Stimulated activated CD4-positive, alpha-beta T cell treated with anti-CD3 and anti-CD28 coated beads, Interleukin-2, amount 100 ng/mL, for 4 hours (primary cell): ENCODE measurements around the gene GPER1.

ENCODE experiments used
- DNase-seq: peaks from one replicate; pipeline ENCODE4 v3.0.0-alpha.2; 2020; ENCODE audit warnings: low read depth

Gene GPER1

DNA sequence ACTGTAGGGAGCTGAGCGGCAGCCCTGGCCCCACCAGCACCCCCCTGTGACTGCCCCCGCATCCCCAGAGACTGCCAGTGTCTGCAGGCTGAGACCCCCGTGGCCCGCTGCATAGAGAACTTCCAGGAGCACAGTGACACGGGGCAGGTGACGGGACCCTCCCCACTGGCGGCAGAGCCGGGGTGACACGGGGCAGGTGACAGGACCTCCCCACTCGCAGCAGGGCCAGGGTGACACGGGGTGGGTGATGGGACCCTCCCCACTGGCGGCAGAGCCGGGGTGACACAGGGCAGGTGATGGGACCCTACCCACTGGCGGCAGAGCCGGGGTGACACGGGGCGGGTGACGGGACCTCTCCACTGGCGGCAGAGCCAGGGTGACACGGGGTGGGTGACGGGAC lies 2.3 kb downstream of the GPER1 start:
- no peak for DNase-seq

DNA sequence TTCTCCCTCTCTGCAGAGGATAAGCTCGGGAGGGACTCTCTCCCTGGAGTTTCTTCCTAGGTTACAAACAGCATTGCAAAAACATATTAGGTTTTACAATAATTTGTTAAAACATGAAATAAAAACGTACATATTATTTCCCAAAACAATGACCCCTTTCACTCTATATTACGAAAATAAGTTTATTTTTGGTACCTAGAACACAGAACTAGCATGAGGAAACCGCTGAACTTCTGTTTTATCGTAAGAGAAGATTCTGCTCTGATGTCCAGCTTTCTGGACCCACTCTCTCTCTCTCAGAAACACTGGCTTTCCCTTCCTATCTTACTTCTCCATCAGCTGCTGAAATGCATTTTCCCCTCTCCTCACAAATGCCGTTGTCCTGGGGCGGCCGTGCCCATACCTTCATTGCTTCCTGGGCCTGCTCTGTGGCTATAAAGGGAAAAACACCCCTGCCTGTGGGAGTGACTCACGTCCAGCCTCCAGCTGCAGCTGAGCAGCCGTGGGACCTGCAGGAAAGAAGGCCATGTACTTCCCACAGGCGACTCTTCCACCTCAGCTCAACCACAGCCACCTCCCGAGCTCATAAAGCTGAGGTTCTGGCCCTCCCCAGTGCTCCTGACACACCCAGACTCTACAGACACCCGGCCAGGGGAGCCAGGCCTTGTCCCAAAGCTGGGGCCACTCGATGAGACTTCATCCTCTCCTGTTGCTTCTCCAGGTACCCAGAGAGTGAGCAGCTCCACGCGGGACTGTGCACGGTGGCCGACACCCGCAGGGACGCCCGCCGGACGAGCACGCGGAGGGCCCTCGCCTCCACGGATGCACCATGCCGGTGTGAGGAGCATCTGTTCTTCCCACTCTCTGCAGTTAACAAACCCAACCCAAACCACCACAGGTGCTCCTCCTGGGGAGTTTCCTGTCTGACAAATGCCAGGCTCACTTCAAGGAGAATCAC lies 3.1 kb downstream of the GPER1 start:
- DNase-seq = no peak

DNA sequence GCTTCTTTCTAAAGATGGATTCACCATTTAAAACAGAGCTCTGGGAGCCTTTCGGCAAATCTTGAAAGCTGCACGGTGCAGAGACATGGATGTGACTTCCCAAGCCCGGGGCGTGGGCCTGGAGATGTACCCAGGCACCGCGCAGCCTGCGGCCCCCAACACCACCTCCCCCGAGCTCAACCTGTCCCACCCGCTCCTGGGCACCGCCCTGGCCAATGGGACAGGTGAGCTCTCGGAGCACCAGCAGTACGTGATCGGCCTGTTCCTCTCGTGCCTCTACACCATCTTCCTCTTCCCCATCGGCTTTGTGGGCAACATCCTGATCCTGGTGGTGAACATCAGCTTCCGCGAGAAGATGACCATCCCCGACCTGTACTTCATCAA lies 3.7 kb downstream of the GPER1 start:
- DNase-seq = no peak

GRCh38 chr7:1092161-1092632 lies 4.3 kb downstream of the GPER1 start:
- no peak for DNase-seq

DNA sequence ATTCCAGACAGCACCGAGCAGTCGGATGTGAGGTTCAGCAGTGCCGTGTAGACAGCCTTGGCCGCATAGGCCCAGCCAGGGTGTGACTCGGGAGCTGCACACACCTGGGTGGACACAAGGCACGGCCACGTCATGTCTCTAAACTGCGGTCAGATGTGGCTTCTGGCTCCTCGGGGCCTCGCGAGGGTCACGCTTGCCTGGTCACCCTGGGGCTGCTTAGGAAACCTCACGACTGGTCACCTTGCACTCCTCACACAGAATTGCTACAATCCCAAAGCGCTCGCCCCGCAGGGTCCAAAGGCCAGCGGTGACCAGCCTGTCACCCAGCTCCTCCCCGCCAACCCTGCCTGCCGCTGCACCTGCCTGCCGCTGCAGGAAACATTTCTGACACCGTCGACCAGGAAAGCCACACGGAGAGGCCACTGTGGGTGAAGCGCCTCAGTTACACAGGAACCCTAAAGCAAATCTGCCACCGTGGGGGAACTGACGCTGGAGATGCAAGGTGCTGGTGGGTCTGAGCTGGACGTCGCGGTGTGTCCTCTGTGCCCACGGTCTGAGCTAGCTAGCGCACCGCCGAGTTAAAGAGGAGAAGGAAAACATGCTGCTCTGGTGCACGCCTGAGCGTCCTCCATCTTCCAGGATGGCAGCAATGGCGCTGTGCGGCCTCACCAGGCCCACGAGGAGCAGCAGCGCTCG lies 5.0 kb downstream of the GPER1 start:
- no peak for DNase-seq

DNA sequence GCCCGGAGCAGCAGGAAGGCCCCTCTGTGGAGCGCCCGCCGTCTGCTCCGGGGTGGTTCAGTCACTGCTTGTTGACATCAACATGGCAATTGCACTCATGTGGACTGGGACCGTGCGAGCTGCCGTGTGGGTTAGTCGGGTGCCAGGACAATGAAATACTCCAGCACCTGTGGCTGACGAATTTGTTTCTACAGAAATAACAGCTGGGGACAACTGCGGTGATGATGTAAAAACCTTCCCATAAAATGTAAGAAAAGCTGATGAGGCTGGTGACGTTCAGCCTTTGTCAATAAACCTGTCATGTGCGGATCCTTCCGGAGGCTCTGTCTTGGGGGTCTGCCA lies 5.6 kb downstream of the GPER1 start:
- no peak for DNase-seq

DNA sequence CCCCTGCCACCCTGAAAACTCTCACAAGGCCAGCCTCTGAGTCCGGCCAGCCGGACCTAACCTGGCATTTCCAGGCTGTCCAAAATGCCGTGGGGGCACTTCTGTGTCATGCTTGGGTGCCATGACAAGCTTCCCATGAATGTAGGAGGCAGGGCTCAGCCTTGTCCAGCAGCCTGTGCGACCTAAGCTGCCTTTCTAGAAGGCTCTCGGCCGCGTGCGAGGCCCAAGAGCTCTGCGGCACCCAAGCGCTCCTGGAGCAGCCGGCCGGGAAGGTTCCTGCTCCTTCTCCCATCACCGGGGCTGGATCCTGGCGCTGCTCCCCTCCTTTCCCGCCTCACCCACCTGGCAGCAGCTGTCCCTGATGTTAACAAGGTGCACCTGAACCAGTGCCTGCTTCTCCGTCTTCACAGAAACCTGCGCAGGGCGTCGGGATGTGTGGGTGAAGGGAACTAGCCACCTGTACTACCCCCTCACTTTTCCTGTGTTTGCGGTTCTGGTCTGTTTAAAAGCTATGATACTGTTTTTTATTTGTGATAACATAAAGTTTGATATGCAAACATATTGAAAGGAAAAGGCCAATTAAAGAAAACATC lies 6.1 kb downstream of the GPER1 start:
- no peak for DNase-seq

DNA sequence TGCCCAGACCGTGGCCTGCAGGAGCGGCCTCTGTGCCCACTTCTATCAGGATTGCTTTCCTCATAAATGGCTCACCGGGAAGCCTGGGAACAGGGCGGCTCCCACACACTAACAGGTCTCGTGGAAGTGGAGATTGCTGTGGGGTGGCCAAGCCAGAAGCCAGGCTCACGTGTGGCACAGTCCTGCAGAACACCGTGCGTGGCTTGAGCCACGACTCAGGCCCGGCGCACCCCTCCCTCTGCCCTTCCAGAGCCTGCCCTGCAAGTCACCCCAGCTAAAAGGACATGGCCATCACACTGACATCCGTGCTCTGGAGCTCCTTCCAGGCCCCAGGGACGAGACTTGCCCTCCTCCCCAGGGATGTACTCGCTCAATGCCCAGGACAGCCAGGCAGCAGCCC lies 7.0 kb downstream of the GPER1 start:
- DNase-seq = no peak

- DNase-seq = no peak
These were observed 7.8 kb downstream of the GPER1 start for GRCh38 chr7:1095621-1096155.

GRCh38 chr7:1096156-1097119 lies 8.5 kb downstream of the GPER1 start:
- DNase-seq = no peak

DNA sequence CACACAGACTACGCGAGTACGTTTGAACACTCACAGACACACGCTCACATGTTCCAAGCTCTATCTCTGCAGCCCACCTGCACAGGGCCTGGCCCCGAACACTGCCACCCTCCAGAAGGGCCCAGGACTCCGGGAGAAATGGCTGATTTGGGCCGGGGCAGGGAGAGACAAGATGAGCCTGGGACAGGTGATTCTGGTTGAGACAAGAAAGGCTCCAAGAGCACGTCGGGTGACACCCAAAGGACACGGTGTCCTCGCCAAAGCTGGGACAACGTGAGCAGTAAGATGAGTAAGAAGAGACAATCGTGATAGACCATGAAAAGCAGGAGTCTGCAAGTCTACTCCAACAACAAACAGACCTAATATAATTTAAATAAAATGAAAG lies 9.2 kb downstream of the GPER1 start:
- DNase-seq = no peak

GRCh38 chr7:1098243-1099153 lies 10.6 kb downstream of the GPER1 start:
- DNase-seq = no peak

- DNase-seq = no peak
These were observed 11.2 kb downstream of the GPER1 start for GRCh38 chr7:1099154-1099542.

DNA sequence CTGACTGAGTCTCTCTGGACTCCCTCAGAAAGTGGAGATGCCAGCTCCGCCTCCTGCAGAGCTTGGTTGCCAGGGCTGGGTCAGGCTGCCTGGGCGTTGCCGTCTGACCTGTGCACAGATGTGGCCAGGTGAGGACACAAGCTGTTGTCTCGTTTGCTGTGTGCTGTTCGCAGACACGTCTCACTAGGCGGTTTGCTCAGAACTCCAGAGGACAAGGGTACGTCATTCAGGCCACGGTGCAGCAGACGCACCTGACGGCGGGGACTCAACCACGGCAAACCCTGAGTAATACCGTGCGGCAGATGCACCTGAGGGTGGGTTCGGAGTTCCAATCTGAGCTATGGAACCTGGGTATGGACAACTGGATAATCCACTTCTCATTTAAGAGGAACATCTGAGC lies 11.7 kb downstream of the GPER1 start:
- DNase-seq = no peak

- no peak for DNase-seq
These were observed 12.5 kb downstream of the GPER1 start for GRCh38 chr7:1100386-1100785.

DNA sequence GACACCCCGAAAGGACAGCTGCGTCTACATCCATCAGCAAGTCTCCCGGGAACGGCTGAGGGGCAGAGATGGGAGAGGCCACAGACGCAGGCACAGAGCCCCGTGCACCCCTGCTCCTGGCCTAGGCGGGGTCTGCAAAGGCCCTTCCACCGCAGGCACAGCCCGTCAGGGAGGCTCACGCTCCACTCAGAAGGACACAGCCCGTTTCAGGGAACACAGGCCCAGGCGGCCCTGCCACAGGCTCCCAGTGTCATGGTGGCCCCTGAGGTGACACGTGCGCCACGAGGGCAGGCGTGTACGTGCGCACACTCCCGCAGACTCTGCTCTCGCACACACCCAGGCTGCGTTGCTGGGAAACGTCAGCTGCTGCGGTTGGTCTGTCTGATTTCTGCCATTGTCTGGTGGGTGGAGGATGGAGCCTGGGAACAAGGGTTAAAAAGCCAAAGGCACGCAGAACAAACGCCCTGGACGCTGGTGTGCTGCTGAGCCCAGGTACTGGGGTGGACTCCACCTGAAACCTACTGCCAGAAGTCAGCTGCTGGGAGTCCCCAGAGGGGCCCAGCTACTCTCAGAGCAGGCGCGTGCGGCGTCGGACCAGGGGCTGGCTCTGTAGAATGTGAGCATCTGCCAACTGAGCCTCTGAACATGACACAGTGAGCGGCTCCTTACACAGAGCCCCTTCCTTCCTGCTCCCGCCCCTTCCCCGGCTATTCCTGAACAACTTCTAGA lies 13.1 kb downstream of the GPER1 start:
- DNase-seq = no peak

DNA sequence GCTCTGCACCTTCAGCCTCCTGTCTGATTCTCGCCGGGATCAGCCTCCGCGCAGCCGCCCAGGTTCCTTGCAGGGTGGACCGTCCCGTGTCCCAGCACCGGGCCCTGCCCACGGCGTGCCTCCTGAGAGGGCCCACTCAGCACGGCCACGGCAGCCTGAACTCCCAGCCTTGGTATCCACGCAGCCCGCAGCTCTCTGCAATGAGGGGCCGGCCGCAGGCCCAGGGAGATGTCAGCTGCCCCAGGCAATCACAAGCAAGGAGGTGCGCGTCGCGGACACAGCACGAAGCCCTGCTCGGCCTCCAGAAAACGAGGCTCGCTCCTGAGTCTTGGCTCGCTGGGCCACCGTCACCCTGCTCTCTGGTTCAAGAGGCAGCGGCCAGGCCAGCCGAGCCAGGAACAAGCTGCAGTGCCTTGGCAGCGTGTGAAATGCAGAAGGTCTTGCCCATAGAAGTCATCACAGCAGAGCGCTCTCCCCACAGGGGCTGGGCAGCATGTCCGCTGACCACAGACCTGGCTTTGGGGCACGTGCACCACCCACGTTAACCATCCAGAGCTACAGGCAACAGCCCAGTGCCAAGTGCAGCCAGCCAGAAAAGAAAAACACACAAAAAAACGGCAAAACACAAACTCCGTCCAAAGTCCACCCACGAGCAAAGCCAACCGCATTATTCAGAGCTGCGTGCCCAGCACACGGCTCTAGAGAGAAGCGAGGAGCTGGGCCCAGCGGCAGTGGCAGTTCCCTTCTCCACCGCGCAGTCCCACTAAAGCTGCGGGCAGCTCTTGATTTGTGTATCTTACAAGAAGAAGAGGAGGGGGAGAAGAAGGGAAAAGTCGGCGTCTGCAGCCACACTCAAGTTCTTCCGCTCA lies 13.9 kb downstream of the GPER1 start:
- no peak for DNase-seq

- no peak for DNase-seq
These were observed 15.3 kb downstream of the GPER1 start for GRCh38 chr7:1103009-1103788.
